Activated T-helper 1 cell treated with anti-CD3 and anti-CD28 coated beads, Interleukin-12 subunit alpha, Interleukin-12 subunit beta, Interleukin-2, Interleukin-4 antibody, amounts not matched to agents 30 ng/mL and 10 ng/mL and 1 ng/mL, durations not matched to agents 14 hours and 24 hours and 36 hours (primary cell): ENCODE measurements around the gene CDK15. TPM values are rescaled to one million over a fixed set of nuclear protein-coding genes. Genes with fewer than 3 reads are reported as not detected.

Experiments used
- DNase-seq: peaks from one replicate; pipeline ENCODE4 v3.0.0; 2021; ENCODE audit warnings: low spot score
- H3K27ac Mint-ChIP-seq: one replicate; pipeline ENCODE4 v1.8.0; 2021; ENCODE audit warnings: mild to moderate bottlenecking, mixed read lengths
- H3K27me3 Mint-ChIP-seq: one replicate; pipeline ENCODE4 v1.8.0; 2022; ENCODE audit warnings: mild to moderate bottlenecking, moderate library complexity, mixed read lengths; ENCODE audit not compliant: insufficient read depth
- H3K36me3 Mint-ChIP-seq: one replicate; pipeline ENCODE4 v1.8.0; 2021; ENCODE audit warnings: low read depth, mixed read lengths
- H3K4me1 Mint-ChIP-seq: one replicate; pipeline ENCODE4 v1.8.0; 2021; ENCODE audit warnings: low read depth, mixed read lengths
- H3K4me3 Mint-ChIP-seq: one replicate; pipeline ENCODE4 v1.8.0; 2021; ENCODE audit warnings: mild to moderate bottlenecking, moderate library complexity, mixed read lengths
- H3K9me3 Mint-ChIP-seq: one replicate; pipeline ENCODE4 v1.8.0; 2021; ENCODE audit warnings: mixed read lengths
- intact Hi-C: fragments of 100-400 bp; cut with micrococcal nuclease; formaldehyde crosslinking; loops from one replicate; pipeline ENCODE4 v1.15.1; 2024
- total RNA-seq: library from RNA; stranded (reverse); gene quantifications from 2 replicates; pipeline ENCODE4 v1.2.3, GENCODE V29; 2022

The CDK15 gene
- total RNA-seq, 1 donor from 2014 or later = not detected

- H3K9me3 Mint-ChIP-seq = no peaks in the 10 kb centered on the region
Measured at GRCh38 chr2:201816657-201817575, 10.6 kb downstream of the CDK15 start.

GRCh38 chr2:201820383-201821007, 14.2 kb downstream of the CDK15 start:
- H3K27me3 Mint-ChIP-seq = peaks cover 3% of the 10 kb centered on the region
- intact Hi-C loops = no loop called here
- no peak for DNase-seq
- H3K36me3 Mint-ChIP-seq = no peaks in the 10 kb centered on the region
- no peak overlapping the region for H3K4me3 Mint-ChIP-seq
- H3K27ac Mint-ChIP-seq = no peak overlapping the region
- H3K9me3 Mint-ChIP-seq = no peaks in the 10 kb centered on the region
- H3K4me1 Mint-ChIP-seq = no peaks in the 10 kb centered on the region

More at GRCh38 chr2:201816657-201817575, 10.6 kb downstream of the CDK15 start:
- Mint-ChIP-seq H3K4me1 (no peaks in the 10 kb centered on the region), H3K27ac (no peak overlapping the region), H3K27me3 (peaks cover 14% of the 10 kb centered on the region), H3K4me3 (no peak overlapping the region), H3K36me3 (no peaks in the 10 kb centered on the region)
- no peak for DNase-seq
- intact Hi-C loops = no loop called here

- Mint-ChIP-seq H3K27ac (no peak overlapping the region), H3K4me3 (no peak overlapping the region), H3K9me3 (no peaks in the 10 kb centered on the region), H3K4me1 (no peaks in the 10 kb centered on the region), H3K27me3 (peaks cover 2% of the 10 kb centered on the region), H3K36me3 (no peaks in the 10 kb centered on the region)
- intact Hi-C loops = no loop called here
- no peak for DNase-seq
Measured at GRCh38 chr2:201821080-201821479, 14.7 kb downstream of the CDK15 start.

- Mint-ChIP-seq H3K36me3 (no peaks in the 10 kb centered on the region), H3K4me1 (no peaks in the 10 kb centered on the region), H3K9me3 (no peaks in the 10 kb centered on the region), H3K4me3 (no peak overlapping the region), H3K27me3 (no peaks in the 10 kb centered on the region), H3K27ac (no peak overlapping the region)
- DNase-seq = no peak
- intact Hi-C loops = no loop called here
Measured at GRCh38 chr2:201824212-201824611, 17.9 kb downstream of the CDK15 start.

GRCh38 chr2:201827621-201828020, 21.3 kb downstream of the CDK15 start:
- Mint-ChIP-seq H3K36me3 (no peaks in the 10 kb centered on the region), H3K27me3 (peaks cover 3% of the 10 kb centered on the region), H3K4me3 (no peak overlapping the region), H3K4me1 (no peaks in the 10 kb centered on the region), H3K9me3 (no peaks in the 10 kb centered on the region), H3K27ac (no peak overlapping the region)
- intact Hi-C loops = no loop called here
- DNase-seq = no peak

- Mint-ChIP-seq H3K27me3 (peaks cover 3% of the 10 kb centered on the region), H3K36me3 (no peaks in the 10 kb centered on the region), H3K4me1 (no peaks in the 10 kb centered on the region), H3K9me3 (no peaks in the 10 kb centered on the region), H3K27ac (no peak overlapping the region), H3K4me3 (no peak overlapping the region)
- DNase-seq = no peak
- intact Hi-C loops = no loop called here
Measured at GRCh38 chr2:201828220-201828619, 21.9 kb downstream of the CDK15 start.

GRCh38 chr2:201830666-201831065, 24.3 kb downstream of the CDK15 start:
- Mint-ChIP-seq H3K27me3 (peaks cover 3% of the 10 kb centered on the region), H3K27ac (no peak overlapping the region), H3K9me3 (no peaks in the 10 kb centered on the region), H3K4me3 (no peak overlapping the region), H3K4me1 (no peaks in the 10 kb centered on the region), H3K36me3 (no peaks in the 10 kb centered on the region)
- no peak for DNase-seq
- intact Hi-C loops = no loop called here

GRCh38 chr2:201831469-201831868, 25.1 kb downstream of the CDK15 start:
- Mint-ChIP-seq H3K36me3 (no peaks in the 10 kb centered on the region), H3K27ac (no peak overlapping the region), H3K4me1 (no peaks in the 10 kb centered on the region), H3K4me3 (no peak overlapping the region), H3K27me3 (peaks cover 3% of the 10 kb centered on the region), H3K9me3 (no peaks in the 10 kb centered on the region)
- no peak for DNase-seq
- intact Hi-C loops = no loop called here

- no peak overlapping the region for H3K27ac Mint-ChIP-seq
- no peak overlapping the region for H3K4me3 Mint-ChIP-seq
- peaks cover 3% of the 10 kb centered on the region for H3K27me3 Mint-ChIP-seq
- no peaks in the 10 kb centered on the region for H3K9me3 Mint-ChIP-seq
- no peak for DNase-seq
- H3K36me3 Mint-ChIP-seq = no peaks in the 10 kb centered on the region
- intact Hi-C loops = no loop called here
- no peaks in the 10 kb centered on the region for H3K4me1 Mint-ChIP-seq
Measured at GRCh38 chr2:201833781-201834180, 27.4 kb downstream of the CDK15 start.

GRCh38 chr2:201835066-201835465, 28.7 kb downstream of the CDK15 start:
- no peaks in the 10 kb centered on the region for H3K9me3 Mint-ChIP-seq
- H3K4me1 Mint-ChIP-seq = no peaks in the 10 kb centered on the region
- H3K4me3 Mint-ChIP-seq = no peak overlapping the region
- H3K27ac Mint-ChIP-seq = no peak overlapping the region
- H3K36me3 Mint-ChIP-seq = no peaks in the 10 kb centered on the region
- intact Hi-C loops = no loop called here
- H3K27me3 Mint-ChIP-seq = peaks cover 3% of the 10 kb centered on the region
- DNase-seq = no peak

- H3K4me1 Mint-ChIP-seq = no peaks in the 10 kb centered on the region
- no peak overlapping the region for H3K4me3 Mint-ChIP-seq
- intact Hi-C loops = no loop called here
- H3K36me3 Mint-ChIP-seq = peaks cover 1% of the 10 kb centered on the region
- no peak overlapping the region for H3K27ac Mint-ChIP-seq
- H3K27me3 Mint-ChIP-seq = peaks cover 3% of the 10 kb centered on the region
- peaks cover 7% of the 10 kb centered on the region for H3K9me3 Mint-ChIP-seq
- no peak for DNase-seq
Measured at GRCh38 chr2:201837391-201837790, 31.1 kb downstream of the CDK15 start.

- intact Hi-C loops = no loop called here
- Mint-ChIP-seq H3K36me3 (peaks cover 1% of the 10 kb centered on the region), H3K4me3 (no peak overlapping the region), H3K27ac (no peak overlapping the region), H3K4me1 (no peaks in the 10 kb centered on the region), H3K9me3 (peaks cover 7% of the 10 kb centered on the region), H3K27me3 (peaks cover 3% of the 10 kb centered on the region)
- no peak for DNase-seq
Measured at GRCh38 chr2:201837824-201838431, 31.6 kb downstream of the CDK15 start.

GRCh38 chr2:201839727-201840126, 33.4 kb downstream of the CDK15 start:
- H3K4me3 Mint-ChIP-seq = no peak overlapping the region
- no peak overlapping the region for H3K27ac Mint-ChIP-seq
- H3K9me3 Mint-ChIP-seq = peaks cover 7% of the 10 kb centered on the region
- H3K27me3 Mint-ChIP-seq = peaks cover 3% of the 10 kb centered on the region
- intact Hi-C loops = no loop called here
- no peak for DNase-seq
- H3K4me1 Mint-ChIP-seq = no peaks in the 10 kb centered on the region
- H3K36me3 Mint-ChIP-seq = peaks cover 1% of the 10 kb centered on the region
